Stomach (tissue), 4 donors: ENCODE data around the gene TMEM80.
A peak's percentile ranks its signal among the peaks of the same experiment; 100 is the strongest.

Experiments used
- CTCF ChIP-seq, 7 experiments: fragments of 450-650 bp in 4 of 7; fragments of 200-600 bp in 3 of 7; sonication (generic) in 3 of 7; IDR thresholded peaks; one replicate each; pipeline ENCODE4 v1.5.1; 2016 to 2019; ENCODE audit warnings: antibody characterized with exemption in 7 of 7, control low read depth in 2 of 7, mild to moderate bottlenecking in 1 of 7
- EP300 ChIP-seq: sonication (generic); formaldehyde crosslinking; IDR thresholded peaks from one replicate; pipeline ENCODE4 v1.6.1; 2017; ENCODE audit warnings: antibody characterized with exemption
- POLR2A ChIP-seq, 4 donors: fragments of 450-650 bp; IDR thresholded peaks; one replicate each; pipeline ENCODE4 v1.6.1; 2016; ENCODE audit warnings: antibody characterized with exemption in 4 of 4, control low read depth in 2 of 4, mild to moderate bottlenecking in 1 of 4, moderate library complexity in 1 of 4
- POLR2AphosphoS5 ChIP-seq, 3 donors: sonication (generic); formaldehyde crosslinking; IDR thresholded peaks; one replicate each; pipeline ENCODE4 v1.6.1; 2016; ENCODE audit warnings: antibody characterized with exemption in 3 of 3

GRCh38 chr11:747158-748006 lies 51.8 kb downstream of the TMEM80 start, which contains the start of gene TALDO1:
- TF ChIP-seq CTCF (IDR thresholded peaks at IDR 0.05): peak in 1 of 7 experiments; percentile 13
- no peak for TF ChIP-seq POLR2A (IDR thresholded peaks at IDR 0.05)
- peak; percentile 19 to 83 (median 83) for TF ChIP-seq POLR2AphosphoS5 (IDR thresholded peaks at IDR 0.05)
- TF ChIP-seq EP300: no peak
